Measurements from ENCODE around the gene ZNF276.
"Not testable (repeated sequence)": the region's sequence is repeated elsewhere in the genome, so short reads cannot be mapped to it uniquely, and the experiment has no call there.

ZNF276 gene

GRCh38 chr16:89761304-89761922 lies 40.1 kb downstream of the ZNF276 start:
- peaks cover 42% of the 10 kb centered on the region for H3K4me1 Mint-ChIP-seq (ENCODE audit: low read depth)
- no peaks in the 10 kb centered on the region for H3K9me3 Mint-ChIP-seq
- peak overlapping the region; percentile 68 for H3K27ac Mint-ChIP-seq
- H3K27me3 Mint-ChIP-seq, result no peaks in the 10 kb centered on the region
- peak overlapping the region; percentile 80 for H3K4me3 Mint-ChIP-seq
- H3K36me3 Mint-ChIP-seq (ENCODE audit: low read depth), result peaks cover 69% of the 10 kb centered on the region

GRCh38 chr16:89764711-89765201 lies 43.4 kb downstream of the ZNF276 start:
- no peaks in the 10 kb centered on the region for H3K27me3 Mint-ChIP-seq
- H3K9me3 Mint-ChIP-seq, result no peaks in the 10 kb centered on the region
- H3K36me3 Mint-ChIP-seq (ENCODE audit: low read depth), result peaks cover 67% of the 10 kb centered on the region
- H3K4me3 Mint-ChIP-seq, result peak overlapping the region; percentile 60
- peaks cover 47% of the 10 kb centered on the region for H3K4me1 Mint-ChIP-seq (ENCODE audit: low read depth)
- H3K27ac Mint-ChIP-seq, result peak overlapping the region; percentile 68

- peak overlapping the region; percentile 60 for H3K4me3 Mint-ChIP-seq
- peak overlapping the region; percentile 68 for H3K27ac Mint-ChIP-seq
- H3K4me1 Mint-ChIP-seq (ENCODE audit: low read depth), result peaks cover 43% of the 10 kb centered on the region
- H3K9me3 Mint-ChIP-seq, result no peaks in the 10 kb centered on the region
- peaks cover 67% of the 10 kb centered on the region for H3K36me3 Mint-ChIP-seq (ENCODE audit: low read depth)
- no peaks in the 10 kb centered on the region for H3K27me3 Mint-ChIP-seq
These were observed 44.0 kb downstream of the ZNF276 start for GRCh38 chr16:89765292-89765830.

GRCh38 chr16:89770367-89770766 lies 49.0 kb downstream of the ZNF276 start:
- Mint-ChIP-seq H3K9me3 (no peaks in the 10 kb centered on the region), H3K36me3 (ENCODE audit: low read depth) (peaks cover 80% of the 10 kb centered on the region), H3K4me3 (no peak overlapping the region), H3K4me1 (ENCODE audit: low read depth) (peaks cover 9% of the 10 kb centered on the region), H3K27ac (no peak overlapping the region), H3K27me3 (no peaks in the 10 kb centered on the region)

GRCh38 chr16:89775223-89775622 lies 53.9 kb downstream of the ZNF276 start:
- no peaks in the 10 kb centered on the region for H3K27me3 Mint-ChIP-seq
- no peak overlapping the region for H3K27ac Mint-ChIP-seq
- H3K36me3 Mint-ChIP-seq (ENCODE audit: low read depth), result peaks cover 70% of the 10 kb centered on the region
- H3K4me3 Mint-ChIP-seq, result no peak overlapping the region
- no peaks in the 10 kb centered on the region for H3K9me3 Mint-ChIP-seq
- H3K4me1 Mint-ChIP-seq (ENCODE audit: low read depth), result no peaks in the 10 kb centered on the region

- H3K27ac Mint-ChIP-seq; H3K4me1 Mint-ChIP-seq (ENCODE audit: low read depth); H3K9me3 Mint-ChIP-seq; H3K27me3 Mint-ChIP-seq; H3K4me3 Mint-ChIP-seq: not testable (repeated sequence)
- peaks cover 58% of the 10 kb centered on the region for H3K36me3 Mint-ChIP-seq (ENCODE audit: low read depth)
These were observed 56.9 kb downstream of the ZNF276 start for GRCh38 chr16:89778211-89778610.

GRCh38 chr16:89779231-89779908 lies 58.0 kb downstream of the ZNF276 start:
- Mint-ChIP-seq H3K4me1 (ENCODE audit: low read depth) (peaks cover under 1% of the 10 kb centered on the region), H3K9me3 (no peaks in the 10 kb centered on the region), H3K27ac (no peak overlapping the region), H3K27me3 (no peaks in the 10 kb centered on the region), H3K4me3 (no peak overlapping the region), H3K36me3 (ENCODE audit: low read depth) (peaks cover 53% of the 10 kb centered on the region)

GRCh38 chr16:89779909-89780305 lies 58.6 kb downstream of the ZNF276 start:
- no peak overlapping the region for H3K27ac Mint-ChIP-seq
- no peak overlapping the region for H3K4me3 Mint-ChIP-seq
- peaks cover 56% of the 10 kb centered on the region for H3K36me3 Mint-ChIP-seq (ENCODE audit: low read depth)
- peaks cover 6% of the 10 kb centered on the region for H3K4me1 Mint-ChIP-seq (ENCODE audit: low read depth)
- no peaks in the 10 kb centered on the region for H3K9me3 Mint-ChIP-seq
- no peaks in the 10 kb centered on the region for H3K27me3 Mint-ChIP-seq

GRCh38 chr16:89782489-89782888 lies 61.2 kb downstream of the ZNF276 start:
- H3K36me3 Mint-ChIP-seq (ENCODE audit: low read depth), result peaks cover 65% of the 10 kb centered on the region
- H3K27me3 Mint-ChIP-seq, result no peaks in the 10 kb centered on the region
- peaks cover 26% of the 10 kb centered on the region for H3K4me1 Mint-ChIP-seq (ENCODE audit: low read depth)
- H3K9me3 Mint-ChIP-seq, result no peaks in the 10 kb centered on the region
- H3K4me3 Mint-ChIP-seq, result no peak overlapping the region
- H3K27ac Mint-ChIP-seq, result no peak overlapping the region

- H3K4me3 Mint-ChIP-seq, H3K9me3 Mint-ChIP-seq, H3K27ac Mint-ChIP-seq, H3K27me3 Mint-ChIP-seq: not testable (repeated sequence)
- H3K4me1 Mint-ChIP-seq (ENCODE audit: low read depth), result peaks cover 27% of the 10 kb centered on the region
- H3K36me3 Mint-ChIP-seq (ENCODE audit: low read depth), result peaks cover 62% of the 10 kb centered on the region
These were observed 62.6 kb downstream of the ZNF276 start for GRCh38 chr16:89783952-89784351.

- no peak overlapping the region for H3K27ac Mint-ChIP-seq
- H3K4me1 Mint-ChIP-seq (ENCODE audit: low read depth), result peaks cover 27% of the 10 kb centered on the region
- peaks cover 58% of the 10 kb centered on the region for H3K36me3 Mint-ChIP-seq (ENCODE audit: low read depth)
- no peak overlapping the region for H3K4me3 Mint-ChIP-seq
- H3K9me3 Mint-ChIP-seq, result no peaks in the 10 kb centered on the region
- H3K27me3 Mint-ChIP-seq, result no peaks in the 10 kb centered on the region
These were observed 63.1 kb downstream of the ZNF276 start for GRCh38 chr16:89784406-89784805.

GRCh38 chr16:89785523-89786155 lies 64.3 kb downstream of the ZNF276 start:
- H3K36me3 Mint-ChIP-seq (ENCODE audit: low read depth), result peaks cover 54% of the 10 kb centered on the region
- H3K4me1 Mint-ChIP-seq (ENCODE audit: low read depth), result peaks cover 27% of the 10 kb centered on the region
- no peaks in the 10 kb centered on the region for H3K27me3 Mint-ChIP-seq
- H3K4me3 Mint-ChIP-seq, result no peak overlapping the region
- no peak overlapping the region for H3K27ac Mint-ChIP-seq
- H3K9me3 Mint-ChIP-seq, result no peaks in the 10 kb centered on the region

GRCh38 chr16:89786474-89787364 lies 65.4 kb downstream of the ZNF276 start:
- Mint-ChIP-seq H3K27me3 (no peaks in the 10 kb centered on the region), H3K4me1 (ENCODE audit: low read depth) (peaks cover 27% of the 10 kb centered on the region), H3K9me3 (no peaks in the 10 kb centered on the region), H3K27ac (no peak overlapping the region), H3K4me3 (no peak overlapping the region), H3K36me3 (ENCODE audit: low read depth) (peaks cover 65% of the 10 kb centered on the region)

- H3K27ac Mint-ChIP-seq, result no peak overlapping the region
- H3K36me3 Mint-ChIP-seq (ENCODE audit: low read depth), result peaks cover 66% of the 10 kb centered on the region
- peaks cover 27% of the 10 kb centered on the region for H3K4me1 Mint-ChIP-seq (ENCODE audit: low read depth)
- H3K27me3 Mint-ChIP-seq, result no peaks in the 10 kb centered on the region
- no peaks in the 10 kb centered on the region for H3K9me3 Mint-ChIP-seq
- H3K4me3 Mint-ChIP-seq, result no peak overlapping the region
These were observed 66.0 kb downstream of the ZNF276 start for GRCh38 chr16:89787365-89787805.
